IMR-90 (cell line): Measurements from ENCODE around the gene ACKR4. TPM values are rescaled to one million over a fixed set of nuclear protein-coding genes. Genes with fewer than 3 reads are reported as not detected.
"Not testable (repeated sequence)": the region's sequence is repeated elsewhere in the genome, so short reads cannot be mapped to it uniquely, and the experiment has no call there.

Experiments
- ATAC-seq: fragments of 200-7000 bp; cut with Tn5 transposase; 2 replicates; pipeline ENCODE4 v1.9.1; 2020; ENCODE audit warnings: low read depth, mild to moderate bottlenecking, moderate library complexity
- BruUV-seq: library from RNA; stranded (reverse); fragments of 400-500 nt; replicated peaks from 2 replicates; lab custom pipeline; 2021; lab: Mats Ljungman, UMichigan
- CTCF ChIA-PET: fragments of 300-600 bp; formaldehyde crosslinking; extraction: SDS; loops from one replicate; lab custom pipeline; 2021; ENCODE audit warnings: antibody characterized with exemption; lab: Yijun Ruan, JAX
- POLR2A ChIA-PET: fragments of 300-600 bp; sonication (Branson Sonifier 250); formaldehyde crosslinking; loops from one replicate; lab custom pipeline; 2022; ENCODE audit warnings: antibody characterized with exemption; ENCODE audit not compliant: unreplicated experiment; lab: Charles Lee
- DNase-seq: peaks from one replicate; pipeline ENCODE4 v3.0.0; 2013
- H2AFZ ChIP-seq: replicated peaks from 2 replicates; pipeline ENCODE3; 2013; ENCODE audit warnings: low read length, mild to moderate bottlenecking; ENCODE audit not compliant: poor library complexity
- H2AK5ac ChIP-seq: 2 replicates; pipeline ENCODE4 v1.6.1; 2013; ENCODE audit warnings: low read depth, low read length, inconsistent platforms
- H2AK9ac ChIP-seq: replicated peaks from 2 replicates; pipeline ENCODE3; 2013; ENCODE audit warnings: mild to moderate bottlenecking, low read depth, low read length, moderate library complexity; ENCODE audit not compliant: poor library complexity
- H2BK120ac ChIP-seq: 2 replicates; pipeline ENCODE4 v1.6.1; 2013; ENCODE audit warnings: low read depth, low read length, inconsistent platforms
- H2BK15ac ChIP-seq: 3 replicates; pipeline ENCODE4 v1.6.1; 2013; ENCODE audit warnings: low read depth, low read length, inconsistent platforms
- H2BK20ac ChIP-seq: 2 replicates; pipeline ENCODE4 v1.6.1; 2013; ENCODE audit warnings: low read depth, mild to moderate bottlenecking, inconsistent platforms, low read length, moderate library complexity
- H2BK5ac ChIP-seq: 2 replicates; pipeline ENCODE4 v1.6.1; 2013; ENCODE audit warnings: mild to moderate bottlenecking, low read depth, low read length, inconsistent platforms; ENCODE audit not compliant: poor library complexity, severe bottlenecking
- H3K14ac ChIP-seq: replicated peaks from 2 replicates; pipeline ENCODE4 v1.6.1; 2013; ENCODE audit warnings: low read depth, low read length, inconsistent platforms
- H3K18ac ChIP-seq: 2 replicates; pipeline ENCODE4 v1.6.1; 2013; ENCODE audit warnings: low read depth, low read length, control low read depth
- H3K23ac ChIP-seq: 2 replicates; pipeline ENCODE4 v1.6.1; 2013; ENCODE audit warnings: low read depth, low read length, inconsistent platforms
- H3K27ac ChIP-seq: 2 replicates; pipeline ENCODE4 v1.5.1; 2013; ENCODE audit warnings: mild to moderate bottlenecking, control low read depth, low read length; ENCODE audit not compliant: insufficient read depth
- H3K27me3 ChIP-seq: 2 replicates; pipeline ENCODE4 v1.6.1; 2013; ENCODE audit warnings: low read length; ENCODE audit not compliant: control insufficient read depth, insufficient read depth
- H3K36me3 ChIP-seq: 2 replicates; pipeline ENCODE4 v1.6.1; 2013; ENCODE audit warnings: low read length, mixed read lengths; ENCODE audit not compliant: control insufficient read depth, insufficient read depth
- H3K4ac ChIP-seq: 2 replicates; pipeline ENCODE4 v1.6.1; 2013; ENCODE audit warnings: low read depth, low read length, inconsistent platforms
- H3K4me1 ChIP-seq: 2 replicates; pipeline ENCODE4 v1.6.1; 2013; ENCODE audit warnings: low read length, mixed read lengths; ENCODE audit not compliant: control insufficient read depth, insufficient read depth
- H3K4me2 ChIP-seq: 2 replicates; pipeline ENCODE4 v1.6.1; 2013; ENCODE audit warnings: low read depth, mild to moderate bottlenecking, control low read depth, low read length, moderate library complexity
- H3K4me3 ChIP-seq: 2 replicates; pipeline ENCODE4 v1.5.1; 2013; ENCODE audit warnings: low read depth, mild to moderate bottlenecking, control low read depth, low read length, moderate library complexity; ENCODE audit not compliant: insufficient read depth
- H3K56ac ChIP-seq: 2 replicates; pipeline ENCODE4 v1.6.1; 2013; ENCODE audit warnings: low read length, inconsistent platforms; ENCODE audit not compliant: insufficient read depth; ENCODE audit errors: extremely low read depth
- H3K79me1 ChIP-seq, 2 experiments: 2 replicates each; pipeline ENCODE4 v1.6.1; 2013; ENCODE audit warnings: low read length in 2 of 2, inconsistent platforms in 1 of 2, low read depth in 1 of 2
- H3K9ac ChIP-seq: 2 replicates; pipeline ENCODE4 v1.6.1; 2013; ENCODE audit warnings: low read depth, low read length, control low read depth
- H3K9me1 ChIP-seq: 2 replicates; pipeline ENCODE4 v1.6.1; 2013; ENCODE audit warnings: low read length, inconsistent platforms; ENCODE audit not compliant: insufficient read depth
- H3K9me3 ChIP-seq: 2 replicates; pipeline ENCODE4 v1.6.1; 2013; ENCODE audit warnings: low read length; ENCODE audit not compliant: control insufficient read depth, insufficient read depth
- H4K20me1 ChIP-seq: 2 replicates; pipeline ENCODE4 v1.6.1; 2013; ENCODE audit warnings: low read length, inconsistent platforms; ENCODE audit not compliant: insufficient read depth
- H4K5ac ChIP-seq: 2 replicates; pipeline ENCODE4 v1.6.1; 2013; ENCODE audit warnings: mild to moderate bottlenecking, low read depth, low read length, control low read depth
- H4K8ac ChIP-seq, 2 experiments: 2 replicates each; pipeline ENCODE4 v1.6.1; 2013; ENCODE audit warnings: low read depth in 2 of 2, low read length in 2 of 2, control low read depth in 1 of 2, inconsistent platforms in 1 of 2
- H4K91ac ChIP-seq: 2 replicates; pipeline ENCODE4 v1.6.1; 2013; ENCODE audit warnings: low read depth, low read length, inconsistent platforms; ENCODE audit not compliant: insufficient read depth
- RAD21 ChIP-seq: IDR thresholded peaks from 2 replicates; pipeline ENCODE4 v1.6.1; 2012; ENCODE audit warnings: low read length, improper control_type of control experiment
- RFX5 ChIP-seq: IDR thresholded peaks from 2 replicates; pipeline ENCODE4 v1.8.0; 2012; ENCODE audit warnings: low read depth, mild to moderate bottlenecking, low read length, moderate library complexity
- WGBS, 2 experiments: methylation state at CpG; one replicate each; pipeline versions ENCODE4 v1.1.5 to v1.1.7; 2013; ENCODE audit warnings: missing lambda C conversion rate in 2 of 2; ENCODE audit not compliant: insufficient read length in 1 of 2; ENCODE audit errors: extremely low coverage in 2 of 2; 5-methylcytosine and 5-hydroxymethylcytosine counted together
- dilution Hi-C: fragments of 300-500 bp; cut with HindIII; formaldehyde crosslinking; loops from one replicate; pipeline ENCODE4 v1.14.3; 2018; ENCODE audit warnings: low sequenced_read_pairs; ENCODE audit not compliant: unreplicated experiment
- in situ Hi-C: fragments of 300-500 bp; cut with MboI; formaldehyde crosslinking; loops from 3 replicates; pipeline ENCODE4 v1.14.3; 2019; ENCODE audit warnings: low sequenced_read_pairs, inconsistent platforms, mixed read lengths
- intact Hi-C: fragments of 100-400 bp; cut with micrococcal nuclease; formaldehyde crosslinking; loops from 2 replicates; pipeline ENCODE4 v1.10.0; 2022
- polyA plus RNA-seq, 3 experiments: library from polyadenylated mRNA; depleted of rRNA; stranded (reverse); fragments of >200 nt; gene quantifications; 2 replicates each; pipeline ENCODE4 v1.2.3, GENCODE V29; 2012; ENCODE audit warnings: low replicate concordance in 1 of 3
- total RNA-seq: library from RNA; depleted of rRNA; stranded (reverse); fragments of >200 nt; gene quantifications from 2 replicates; pipeline ENCODE4 v1.2.3, GENCODE V29; 2012

Gene ACKR4
- total and polyA plus RNA-seq, 2 of the 4 experiments (the other 2 are of a cell fraction): 0.18 TPM; not detected in 1

GRCh38 chr3:132606085-132606484 lies 9.0 kb downstream of the ACKR4 start:
- dilution Hi-C loops: no loop called here
- peak overlapping the region; percentile 95 for H2BK5ac ChIP-seq

GRCh38 chr3:132606620-132607019 lies 9.6 kb downstream of the ACKR4 start:
- peak overlapping the region; percentile 99 for H2BK20ac ChIP-seq
- in situ Hi-C loops: not testable (repeated sequence)
- H3K23ac ChIP-seq: peak overlapping the region; percentile 87

More at GRCh38 chr3:132606085-132606484, 9.0 kb downstream of the ACKR4 start:
- Histone ChIP-seq H3K56ac (peak overlapping the region; percentile 81; the same call in 1 of the 2 replicates), H3K14ac (no peak overlapping the region), H4K8ac (peak overlapping the region; percentile 57 to 95; a peak in 3 of 4 replicates), H3K36me3 (peaks cover 4% of the 10 kb centered on the region; the same call in 1 of the 2 replicates), H4K5ac (no peak overlapping the region), H3K79me1 (peaks cover 0 to 9% of the 10 kb centered on the region in 2 experiments; a peak in 1 of 4 replicates), H3K27ac (peak overlapping the region; percentile 51), H2AK9ac (no peak overlapping the region), H2AK5ac (no peak overlapping the region), H2BK15ac (peak overlapping the region; percentile 32; the same call in 1 of the 3 replicates), H3K4me1 (peaks cover 15% of the 10 kb centered on the region), H3K9ac (no peak overlapping the region), H2BK20ac (no peak overlapping the region), H3K18ac (peak overlapping the region; percentile 95; the same call in 1 of the 2 replicates), H3K23ac (no peak overlapping the region; the same call in 1 of the 2 replicates), H3K27me3 (no peaks in the 10 kb centered on the region), H2AFZ (no peak overlapping the region), H3K4me2 (peak overlapping the region; percentile 47; the same call in 1 of the 2 replicates), H3K9me3 (no peaks in the 10 kb centered on the region), H4K91ac (no peak overlapping the region), H3K4me3 (no peak overlapping the region), H2BK120ac (peak overlapping the region; percentile 100), H4K20me1 (no peaks in the 10 kb centered on the region), H3K4ac (no peak overlapping the region; the same call in 1 of the 2 replicates), H3K9me1 (peaks cover 6% of the 10 kb centered on the region; the same call in 1 of the 2 replicates)
- POLR2A ChIA-PET: interaction anchor here (0.6 kb wide), 1 partner anchor 1696 kb away, joined by 3 read pairs; no protein-coding TSS in a partner anchor
- ATAC-seq (peak; percentile 89), DNase-seq (peak; percentile 79)
- in situ Hi-C loops: no loop called here
- TF ChIP-seq RAD21 (no peak), RFX5 (0 out of 2 replicates have a peak, but pooled peaks have one; percentile 31)
- BruUV-seq: no TSS peak
- intact Hi-C loops: no loop called here
- CTCF ChIA-PET: interaction anchor here (0.6 kb wide), 1 partner anchor 752 kb away, joined by 3 read pairs; no protein-coding TSS in a partner anchor
- no CpG with 5 or more reads among the region's 1 CpG for WGBS, 2 experiments

More at GRCh38 chr3:132606620-132607019, 9.6 kb downstream of the ACKR4 start:
- peak overlapping the region; percentile 94 for H3K14ac ChIP-seq
- peak overlapping the region; percentile 65 for H2AK9ac ChIP-seq
- CTCF ChIA-PET: interaction anchor here (0.6 kb wide), 1 partner anchor 751 kb away, joined by 3 read pairs; no protein-coding TSS in a partner anchor
- H3K4me3 ChIP-seq, DNase-seq, H3K4me2 ChIP-seq, intact Hi-C loops, H3K27me3 ChIP-seq, H3K9me3 ChIP-seq, H4K20me1 ChIP-seq, H3K79me1 ChIP-seq, BruUV-seq, dilution Hi-C loops, POLR2A ChIA-PET, H3K36me3 ChIP-seq, H3K9me1 ChIP-seq: not testable (repeated sequence)
- H3K18ac ChIP-seq: peak overlapping the region; percentile 86
- peaks cover 15% of the 10 kb centered on the region for H3K4me1 ChIP-seq
- H3K4ac ChIP-seq: peak overlapping the region; percentile 100
- H3K9ac ChIP-seq: peak overlapping the region; percentile 63
- H2BK120ac ChIP-seq: peak overlapping the region; percentile 100
- no CpG with 5 or more reads among the region's 8 CpGs for WGBS, 2 experiments
- peak overlapping the region; percentile 63 for H2AFZ ChIP-seq
- ATAC-seq: peak; percentile 25
- peak overlapping the region; percentile 79 for H3K56ac ChIP-seq
- H4K8ac ChIP-seq: peak overlapping the region; percentile 81 to 95; a peak in 2 of 4 replicates
- H2AK5ac ChIP-seq: peak overlapping the region; percentile 99
- peak overlapping the region; percentile 98 for H4K91ac ChIP-seq
- H2BK15ac ChIP-seq: peak overlapping the region; percentile 98; the same call in 2 of the 3 replicates
- H3K27ac ChIP-seq: peak overlapping the region; percentile 97
- peak overlapping the region; percentile 74 for H4K5ac ChIP-seq
- H2BK5ac ChIP-seq: peak overlapping the region; percentile 95
